HCT116 (cell line): Measurements from ENCODE around the gene FAM181B. TPM values are rescaled to one million over a fixed set of nuclear protein-coding genes. Genes with fewer than 3 reads are reported as not detected.

Source experiments
- ATAC-seq: fragments of 200-7000 bp; cut with Tn5 transposase; 2 replicates; pipeline ENCODE4 v1.9.1; 2020; ENCODE audit warnings: mild to moderate bottlenecking, moderate library complexity
- BruUV-seq: library from RNA; stranded (reverse); fragments of 400-500 nt; replicated peaks from 2 replicates; lab custom pipeline; 2021; lab: Mats Ljungman, UMichigan
- CTCF ChIA-PET: fragments of 300-600 bp; sonication (Branson Sonifier 250); formaldehyde crosslinking; loops from one replicate; lab custom pipeline; 2021; ENCODE audit warnings: antibody characterized with exemption; lab: Charles Lee
- POLR2A ChIA-PET: fragments of 300-600, 350-600 bp; sonication (Branson Sonifier 250); formaldehyde crosslinking; loops from one replicate; lab custom pipeline; 2021; ENCODE audit warnings: antibody characterized with exemption; lab: Charles Lee
- RAD21 ChIA-PET, 2 experiments: fragments of 300-600 bp; sonication (Branson Sonifier 250); formaldehyde crosslinking; loops; one replicate each; lab custom pipeline; 2023; ENCODE audit warnings: low total read pairs in 2 of 2; ENCODE audit not compliant: uncharacterized antibody in 2 of 2, unreplicated experiment in 2 of 2, low non-redundant PET in 1 of 2; lab: Charles Lee
- DNase-seq: peaks from one replicate; pipeline ENCODE4 v3.0.0-alpha.2; 2010; ENCODE audit warnings: low read depth, low spot score
- H2AFZ ChIP-seq: fragments of 200-600 bp; shearing (Covaris generic), sonication (generic); 2 replicates; pipeline ENCODE4 v1.6.1; 2017; ENCODE audit warnings: low read depth, mixed run types, mixed read lengths, antibody characterized with exemption, low read length; ENCODE audit not compliant: poor library complexity, severe bottlenecking
- H3K27ac ChIP-seq: 2 replicates; pipeline ENCODE4 v1.5.1; 2012; ENCODE audit warnings: low read depth, low read length
- H3K27me3 ChIP-seq: fragments of 200-600 bp; sonication (generic); 2 replicates; pipeline ENCODE4 v1.6.1; 2016; ENCODE audit warnings: mixed run types, low read length, mixed read lengths; ENCODE audit not compliant: insufficient read depth
- H3K36me3 ChIP-seq, 2 experiments: fragments of 200-500 bp in 1 of 2; fragments of 200-600 bp in 1 of 2; sonication (Bioruptor generic) in 1 of 2; sonication (generic) in 1 of 2; 2 replicates each; pipeline versions ENCODE4 v1.5.1 to v1.6.1; 2014 to 2016; ENCODE audit warnings: low read length in 2 of 2, inconsistent platforms in 1 of 2, mixed read lengths in 1 of 2, mixed run types in 1 of 2; ENCODE audit not compliant: insufficient read depth in 2 of 2, control insufficient read depth in 1 of 2
- H3K4me1 ChIP-seq, 2 experiments: fragments of 200-600 bp in 1 of 2; sonication (generic) in 1 of 2; 2 replicates each; pipeline versions ENCODE4 v1.5.1 to v1.6.1; 2012 to 2017; ENCODE audit warnings: low read length in 2 of 2, inconsistent platforms in 1 of 2, mild to moderate bottlenecking in 1 of 2, mixed read lengths in 1 of 2, mixed run types in 1 of 2, moderate library complexity in 1 of 2; ENCODE audit not compliant: insufficient read depth in 2 of 2, control insufficient read depth in 1 of 2
- H3K4me2 ChIP-seq: fragments of 200-600 bp; sonication (generic); 2 replicates; pipeline ENCODE4 v1.6.1; 2017; ENCODE audit warnings: mixed run types, low read length, mixed read lengths
- H3K4me3 ChIP-seq, 2 experiments: fragments of 200-600 bp in 1 of 2; sonication (generic) in 1 of 2; replicated peaks in 1 of 2; 2 replicates each; pipeline ENCODE4 v1.5.1; 2011 to 2016; ENCODE audit warnings: low read length in 2 of 2, control low read depth in 1 of 2, low read depth in 1 of 2, mild to moderate bottlenecking in 1 of 2, mixed read lengths in 1 of 2, mixed run types in 1 of 2
- H3K79me2 ChIP-seq: fragments of 200-600 bp; sonication (generic); 2 replicates; pipeline ENCODE4 v1.6.1; 2017; ENCODE audit warnings: mild to moderate bottlenecking, mixed run types, low read length, moderate library complexity, mixed read lengths; ENCODE audit not compliant: insufficient read depth
- H3K9ac ChIP-seq: fragments of 200-600 bp; sonication (generic); 2 replicates; pipeline ENCODE4 v1.6.1; 2016; ENCODE audit warnings: low read length, mixed read lengths
- H3K9me2 ChIP-seq: fragments of 200-600 bp; sonication (generic), shearing (Covaris generic); 2 replicates; pipeline ENCODE4 v1.6.1; 2017; ENCODE audit warnings: mixed run types, mild to moderate bottlenecking, moderate library complexity; ENCODE audit not compliant: insufficient read depth
- H3K9me3 ChIP-seq, 2 experiments: fragments of 200-500 bp in 1 of 2; fragments of 200-600 bp in 1 of 2; sonication (Bioruptor generic) in 1 of 2; sonication (generic) in 1 of 2; 2 replicates each; pipeline ENCODE4 v1.6.1; 2014 to 2017; ENCODE audit warnings: low read length in 2 of 2, mixed read lengths in 2 of 2, inconsistent platforms in 1 of 2, low read depth in 1 of 2, mild to moderate bottlenecking in 1 of 2, mixed run types in 1 of 2, moderate library complexity in 1 of 2; ENCODE audit not compliant: control insufficient read depth in 1 of 2, insufficient read depth in 1 of 2
- H4K20me1 ChIP-seq: fragments of 200-600 bp; sonication (generic), shearing (Covaris generic); 2 replicates; pipeline ENCODE4 v1.6.1; 2017; ENCODE audit warnings: mixed run types, mild to moderate bottlenecking, moderate library complexity; ENCODE audit not compliant: insufficient read depth
- intact Hi-C: fragments of 100-400 bp; cut with micrococcal nuclease; formaldehyde crosslinking; loops from 2 replicates; pipeline ENCODE4 v1.10.0; 2022
- total RNA-seq: library from RNA; stranded (reverse); gene quantifications from one replicate; pipeline ENCODE4 v1.2.1, GENCODE V29; 2021; ENCODE audit not compliant: unreplicated experiment
- TF ChIP-seq, protein P1 (sequence below): IDR thresholded peaks from 2 replicates; pipeline ENCODE4 v1.6.1; 2012
- TF ChIP-seq, protein P2 (sequence below): IDR thresholded peaks from 2 replicates; pipeline ENCODE4 v1.6.1; 2012; ENCODE audit warnings: low read depth

The FAM181B gene
- total RNA-seq, 1 experiment from 2014 or later: not detected

- TF ChIP-seq, protein P1, sequence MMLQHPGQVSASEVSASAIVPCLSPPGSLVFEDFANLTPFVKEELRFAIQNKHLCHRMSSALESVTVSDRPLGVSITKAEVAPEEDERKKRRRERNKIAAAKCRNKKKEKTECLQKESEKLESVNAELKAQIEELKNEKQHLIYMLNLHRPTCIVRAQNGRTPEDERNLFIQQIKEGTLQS: no peak
- TF ChIP-seq, protein P2, sequence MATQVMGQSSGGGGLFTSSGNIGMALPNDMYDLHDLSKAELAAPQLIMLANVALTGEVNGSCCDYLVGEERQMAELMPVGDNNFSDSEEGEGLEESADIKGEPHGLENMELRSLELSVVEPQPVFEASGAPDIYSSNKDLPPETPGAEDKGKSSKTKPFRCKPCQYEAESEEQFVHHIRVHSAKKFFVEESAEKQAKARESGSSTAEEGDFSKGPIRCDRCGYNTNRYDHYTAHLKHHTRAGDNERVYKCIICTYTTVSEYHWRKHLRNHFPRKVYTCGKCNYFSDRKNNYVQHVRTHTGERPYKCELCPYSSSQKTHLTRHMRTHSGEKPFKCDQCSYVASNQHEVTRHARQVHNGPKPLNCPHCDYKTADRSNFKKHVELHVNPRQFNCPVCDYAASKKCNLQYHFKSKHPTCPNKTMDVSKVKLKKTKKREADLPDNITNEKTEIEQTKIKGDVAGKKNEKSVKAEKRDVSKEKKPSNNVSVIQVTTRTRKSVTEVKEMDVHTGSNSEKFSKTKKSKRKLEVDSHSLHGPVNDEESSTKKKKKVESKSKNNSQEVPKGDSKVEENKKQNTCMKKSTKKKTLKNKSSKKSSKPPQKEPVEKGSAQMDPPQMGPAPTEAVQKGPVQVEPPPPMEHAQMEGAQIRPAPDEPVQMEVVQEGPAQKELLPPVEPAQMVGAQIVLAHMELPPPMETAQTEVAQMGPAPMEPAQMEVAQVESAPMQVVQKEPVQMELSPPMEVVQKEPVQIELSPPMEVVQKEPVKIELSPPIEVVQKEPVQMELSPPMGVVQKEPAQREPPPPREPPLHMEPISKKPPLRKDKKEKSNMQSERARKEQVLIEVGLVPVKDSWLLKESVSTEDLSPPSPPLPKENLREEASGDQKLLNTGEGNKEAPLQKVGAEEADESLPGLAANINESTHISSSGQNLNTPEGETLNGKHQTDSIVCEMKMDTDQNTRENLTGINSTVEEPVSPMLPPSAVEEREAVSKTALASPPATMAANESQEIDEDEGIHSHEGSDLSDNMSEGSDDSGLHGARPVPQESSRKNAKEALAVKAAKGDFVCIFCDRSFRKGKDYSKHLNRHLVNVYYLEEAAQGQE: no peak
- TF ChIP-seq, all 23 proteins: peak for 0
- DNase-seq (no peak), ATAC-seq (no peak)
- no peak overlapping the region for H3K27ac ChIP-seq
- BruUV-seq: no TSS peak
- RAD21 ChIA-PET: no interaction called here
- POLR2A ChIA-PET: no interaction called here
- H2AFZ ChIP-seq: no peak overlapping the region
- H3K9ac ChIP-seq: no peak overlapping the region
- H3K9me2 ChIP-seq: no peaks in the 10 kb centered on the region
- no peaks in the 10 kb centered on the region for H3K79me2 ChIP-seq
- H3K36me3 ChIP-seq: no peaks in the 10 kb centered on the region
- H3K9me3 ChIP-seq: no peaks in the 10 kb centered on the region
- peaks cover 66% of the 10 kb centered on the region for H3K27me3 ChIP-seq
- CTCF ChIA-PET: interaction anchor here (1.7 kb wide), 1 partner anchor 18 kb away, joined by 3 read pairs; no protein-coding TSS in a partner anchor
- H3K4me3 ChIP-seq: no peak overlapping the region
- H3K4me2 ChIP-seq: no peak overlapping the region
- H4K20me1 ChIP-seq: no peaks in the 10 kb centered on the region
- intact Hi-C loops: no loop called here
- no peaks in the 10 kb centered on the region for H3K4me1 ChIP-seq
These were observed 24.1 kb upstream of the FAM181B start for GRCh38 chr11:82757660-82758357.
